PC-9 (cell line): ENCODE results near the gene USP49. TPM values are rescaled to one million over a fixed set of nuclear protein-coding genes. Genes with fewer than 3 reads are reported as not detected.

Source experiments
- BruUV-seq: library from RNA; stranded (reverse); fragments of 400-500 nt; replicated peaks from 2 replicates; lab custom pipeline; 2021; lab: Mats Ljungman, UMichigan
- CTCF ChIA-PET: fragments of 300-600 bp; sonication (Branson Sonifier 250); formaldehyde crosslinking; loops from one replicate; lab custom pipeline; 2022; ENCODE audit warnings: antibody characterized with exemption; lab: Charles Lee
- POLR2A ChIA-PET: fragments of 300-600 bp; sonication (Branson Sonifier 250); formaldehyde crosslinking; loops from one replicate; lab custom pipeline; 2022; ENCODE audit warnings: antibody characterized with exemption; ENCODE audit not compliant: unreplicated experiment; lab: Charles Lee
- DNase-seq, 2 experiments: peaks; one replicate each; pipeline versions ENCODE4 v3.0.0 to v3.0.0-alpha.2; 2015 to 2022; ENCODE audit warnings: mixed read lengths in 1 of 2
- H2AFZ ChIP-seq: fragments of 200-600 bp; sonication (generic); 2 replicates; pipeline ENCODE4 v1.8.1; 2017; ENCODE audit warnings: antibody characterized with exemption
- H3F3A ChIP-seq: fragments of 200-600 bp; sonication (generic); 2 replicates; pipeline ENCODE4 v1.8.1; 2017; ENCODE audit warnings: antibody characterized with exemption, mild to moderate bottlenecking, low read depth; ENCODE audit not compliant: insufficient read depth
- H3K27ac ChIP-seq: fragments of 200-600 bp; sonication (generic); 2 replicates; pipeline ENCODE4 v1.6.1; 2016; ENCODE audit warnings: mixed run types
- H3K27me3 ChIP-seq: fragments of 200-600 bp; sonication (generic); 2 replicates; pipeline ENCODE4 v1.6.1; 2016; ENCODE audit warnings: low read depth, mixed run types; ENCODE audit not compliant: insufficient read depth
- H3K36me3 ChIP-seq: fragments of 200-600 bp; sonication (generic); 2 replicates; pipeline ENCODE4 v1.6.1; 2016; ENCODE audit warnings: low read depth, mixed run types
- H3K4me1 ChIP-seq: fragments of 200-600 bp; sonication (generic); replicated peaks from 2 replicates; pipeline ENCODE4 v1.6.1; 2016; ENCODE audit warnings: mixed run types; ENCODE audit not compliant: insufficient read depth
- H3K4me2 ChIP-seq: fragments of 200-600 bp; sonication (generic); 2 replicates; pipeline ENCODE4 v1.6.1; 2017; ENCODE audit warnings: mixed run types
- H3K4me3 ChIP-seq: fragments of 200-600 bp; sonication (generic); 2 replicates; pipeline ENCODE4 v1.6.1; 2016; ENCODE audit warnings: mixed run types
- H3K79me2 ChIP-seq: fragments of 200-600 bp; sonication (generic); 2 replicates; pipeline ENCODE4 v1.6.1; 2017; ENCODE audit warnings: low read depth, mixed run types
- H3K9me2 ChIP-seq: fragments of 200-600 bp; sonication (generic); 2 replicates; pipeline ENCODE4 v1.8.1; 2017; ENCODE audit warnings: mild to moderate bottlenecking; ENCODE audit not compliant: insufficient read depth
- H3K9me3 ChIP-seq: fragments of 200-600 bp; sonication (generic); 2 replicates; pipeline ENCODE4 v1.8.1; 2016; ENCODE audit warnings: low read depth; ENCODE audit not compliant: insufficient read depth
- H4K20me1 ChIP-seq: fragments of 200-600 bp; sonication (generic); 2 replicates; pipeline ENCODE4 v1.8.1; 2017; ENCODE audit not compliant: insufficient read depth
- CTCF ChIP-seq: fragments of 200-600 bp; sonication (generic); conservative IDR thresholded peaks from 2 replicates; pipeline ENCODE4 v1.6.1; 2017; ENCODE audit warnings: mixed run types, antibody characterized with exemption, mild to moderate bottlenecking, moderate library complexity
- EZH2 ChIP-seq: fragments of 200-600 bp; sonication (generic); IDR thresholded peaks from 2 replicates; pipeline ENCODE4 v1.8.0; 2017; ENCODE audit warnings: antibody characterized with exemption, low read depth
- intact Hi-C: fragments of 100-400 bp; cut with micrococcal nuclease; formaldehyde crosslinking; loops from one replicate; pipeline ENCODE4 v1.10.0; 2022; ENCODE audit not compliant: unreplicated experiment
- total RNA-seq: library from RNA; stranded (reverse); gene quantifications from 2 replicates; pipeline ENCODE4 v1.2.3, GENCODE V29; 2021

USP49 gene
- total RNA-seq, 1 experiment from 2014 or later, result 10.9 TPM

- intact Hi-C loops, result no loop called here
- Histone ChIP-seq H3K27ac (no peak overlapping the region), H3K9me2 (no peaks in the 10 kb centered on the region), H3K27me3 (no peaks in the 10 kb centered on the region), H2AFZ (no peak overlapping the region), H3K4me3 (no peak overlapping the region), H3K79me2 (no peaks in the 10 kb centered on the region), H3K4me2 (no peak overlapping the region), H3K36me3 (no peaks in the 10 kb centered on the region), H3K4me1 (peaks cover 42% of the 10 kb centered on the region), H3K9me3 (no peaks in the 10 kb centered on the region), H4K20me1 (no peaks in the 10 kb centered on the region), H3F3A (peaks cover 26% of the 10 kb centered on the region)
- POLR2A ChIA-PET, result no interaction called here
- CTCF ChIA-PET, result no interaction called here
- TF ChIP-seq CTCF (no peak), EZH2 (no peak)
- DNase-seq, result no peak
- BruUV-seq, result no TSS peak
These were observed 149.1 kb downstream of the USP49 start for GRCh38 chr6:41746107-41746506.

GRCh38 chr6:41744236-41744787, 150.9 kb downstream of the USP49 start:
- ChIA-PET POLR2A (interaction anchor here (0.5 kb wide), 1 partner anchor 25 kb away, joined by 4 read pairs; no protein-coding TSS in a partner anchor), CTCF (no interaction called here)
- BruUV-seq, result no TSS peak
- peaks cover 31% of the 10 kb centered on the region for H3F3A ChIP-seq
- TF ChIP-seq CTCF (no peak), EZH2 (no peak)
- H3K36me3 ChIP-seq, result no peaks in the 10 kb centered on the region
- H3K9me3 ChIP-seq, result no peaks in the 10 kb centered on the region
- DNase-seq, result no peak
- H3K27me3 ChIP-seq, result no peaks in the 10 kb centered on the region
- H2AFZ ChIP-seq, result no peak overlapping the region
- H4K20me1 ChIP-seq, result no peaks in the 10 kb centered on the region
- H3K4me3 ChIP-seq, result no peak overlapping the region
- no peaks in the 10 kb centered on the region for H3K9me2 ChIP-seq
- intact Hi-C loops, result no loop called here
- no peaks in the 10 kb centered on the region for H3K79me2 ChIP-seq
- H3K4me1 ChIP-seq, result peaks cover 57% of the 10 kb centered on the region
- H3K27ac ChIP-seq, result no peak overlapping the region
- no peak overlapping the region for H3K4me2 ChIP-seq

- no peak overlapping the region for H3K4me2 ChIP-seq
- TF ChIP-seq EZH2, result no peak
- TF ChIP-seq CTCF, result no peak
- H2AFZ ChIP-seq, result no peak overlapping the region
- H3K79me2 ChIP-seq, result no peaks in the 10 kb centered on the region
- peaks cover 35% of the 10 kb centered on the region for H3F3A ChIP-seq
- no peak overlapping the region for H3K4me3 ChIP-seq
- no peaks in the 10 kb centered on the region for H3K36me3 ChIP-seq
- no peak for DNase-seq
- no TSS peak for BruUV-seq
- no peaks in the 10 kb centered on the region for H3K9me3 ChIP-seq
- H4K20me1 ChIP-seq, result no peaks in the 10 kb centered on the region
- H3K27ac ChIP-seq, result no peak overlapping the region
- H3K27me3 ChIP-seq, result no peaks in the 10 kb centered on the region
- H3K9me2 ChIP-seq, result no peaks in the 10 kb centered on the region
- POLR2A ChIA-PET, result interaction anchor here (0.5 kb wide), 1 partner anchor 25 kb away, joined by 4 read pairs; no protein-coding TSS in a partner anchor
- peaks cover 57% of the 10 kb centered on the region for H3K4me1 ChIP-seq
- intact Hi-C loops, result no loop called here
- CTCF ChIA-PET, result no interaction called here
These were observed 151.6 kb downstream of the USP49 start for GRCh38 chr6:41743406-41744235.
